Mesodermal cell (in vitro differentiated cells): Measurements from ENCODE around the gene RNF212B.
A peak's percentile ranks its signal among the peaks of the same experiment; 100 is the strongest.

ENCODE experiments used
- H3K27ac ChIP-seq: 2 replicates; pipeline ENCODE4 v1.7.0; 2013; ENCODE audit warnings: mild to moderate bottlenecking, low read depth, low read length, moderate library complexity; ENCODE audit not compliant: severe bottlenecking
- H3K36me3 ChIP-seq: 2 replicates; pipeline ENCODE4 v1.7.1; 2013; ENCODE audit warnings: mild to moderate bottlenecking, low read length, moderate library complexity; ENCODE audit not compliant: control insufficient read depth, insufficient read depth
- H3K4me1 ChIP-seq: one replicate; pipeline ENCODE4 v1.7.1; 2013; ENCODE audit warnings: mild to moderate bottlenecking, low read length; ENCODE audit not compliant: insufficient read depth, control insufficient read depth, poor library complexity, severe bottlenecking
- H3K4me3 ChIP-seq: 2 replicates; pipeline ENCODE4 v1.7.0; 2013; ENCODE audit warnings: low read length, control low read depth, mild to moderate bottlenecking; ENCODE audit not compliant: insufficient read depth, poor library complexity, severe bottlenecking; ENCODE audit errors: extremely low read depth
- H3K9me3 ChIP-seq: 2 replicates; pipeline ENCODE4 v1.7.1; 2013; ENCODE audit warnings: mild to moderate bottlenecking, low read length, moderate library complexity; ENCODE audit not compliant: control insufficient read depth
- WGBS, 2 experiments: methylation state at CpG; one replicate each; pipeline ENCODE4 v1.1.5; 2013; ENCODE audit warnings: missing lambda C conversion rate in 2 of 2; ENCODE audit not compliant: insufficient coverage in 2 of 2; 5-methylcytosine and 5-hydroxymethylcytosine counted together

The RNF212B gene

GRCh38 chr14:23307146-23307530, 69.4 kb downstream of the RNF212B start:
- no peaks in the 10 kb centered on the region for H3K9me3 ChIP-seq
- peaks cover 46% of the 10 kb centered on the region for H3K36me3 ChIP-seq
- 0% methylated on average over 1 of the region's 5 CpGs for WGBS, 2 experiments
- peaks cover 14% of the 10 kb centered on the region for H3K4me1 ChIP-seq
- H3K27ac ChIP-seq, result peak overlapping the region; percentile 72
- peak overlapping the region; percentile 86 for H3K4me3 ChIP-seq

- H3K27ac ChIP-seq, result no peak overlapping the region
- H3K4me1 ChIP-seq, result peaks cover 14% of the 10 kb centered on the region
- peak overlapping the region; percentile 86 for H3K4me3 ChIP-seq
- 90 to 94% methylated on average over 17 to 19 of the region's 22 CpGs for whole genome bisulfite sequencing, 2 experiments
- no peaks in the 10 kb centered on the region for H3K9me3 ChIP-seq
- H3K36me3 ChIP-seq, result peaks cover 50% of the 10 kb centered on the region
Observed at GRCh38 chr14:23307687-23308644, 70.2 kb downstream of the RNF212B start.

- Histone ChIP-seq H3K4me1 (peaks cover 14% of the 10 kb centered on the region), H3K36me3 (peaks cover 54% of the 10 kb centered on the region), H3K4me3 (no peak overlapping the region), H3K9me3 (no peaks in the 10 kb centered on the region), H3K27ac (no peak overlapping the region)
- WGBS, 2 experiments, result 96 to 98% methylated on average over 12 to 17 of the region's 17 CpGs
Observed at GRCh38 chr14:23308721-23309445, 71.1 kb downstream of the RNF212B start.

- WGBS, 2 experiments, result 89 to 100% methylated on average over 1 of the region's 1 CpG
- H3K27ac ChIP-seq, result no peak overlapping the region
- peaks cover 14% of the 10 kb centered on the region for H3K4me1 ChIP-seq
- peaks cover 63% of the 10 kb centered on the region for H3K36me3 ChIP-seq
- no peaks in the 10 kb centered on the region for H3K9me3 ChIP-seq
- no peak overlapping the region for H3K4me3 ChIP-seq
Observed at GRCh38 chr14:23310546-23310945, 72.8 kb downstream of the RNF212B start.

- WGBS, 2 experiments, result 97 to 100% methylated on average over 4 of the region's 5 CpGs
- Histone ChIP-seq H3K9me3 (no peaks in the 10 kb centered on the region), H3K36me3 (peaks cover 58% of the 10 kb centered on the region), H3K4me3 (no peak overlapping the region), H3K27ac (no peak overlapping the region), H3K4me1 (peaks cover 9% of the 10 kb centered on the region)
Observed at GRCh38 chr14:23316300-23316699, 78.6 kb downstream of the RNF212B start.

- Histone ChIP-seq H3K9me3 (no peaks in the 10 kb centered on the region), H3K36me3 (peaks cover 65% of the 10 kb centered on the region), H3K4me1 (peaks cover 18% of the 10 kb centered on the region), H3K27ac (peak overlapping the region; percentile 92), H3K4me3 (peak overlapping the region; percentile 27)
- 95 to 99% methylated on average over 11 to 12 of the region's 17 CpGs for WGBS, 2 experiments
Observed at GRCh38 chr14:23319746-23320583, 82.2 kb downstream of the RNF212B start.

GRCh38 chr14:23320584-23321571, 83.1 kb downstream of the RNF212B start, which contains the start of gene PABPN1:
Gene PABPN1 (plus strand): TSS chr14:23321457. CDS start chr14:23321470, 13 bp downstream.
- Histone ChIP-seq H3K4me3 (peak within 1 kb of the TSS; percentile 84), H3K4me1 (peaks cover 18% of the 10 kb centered on the region), H3K36me3 (peaks cover 70% of the 10 kb centered on the region), H3K9me3 (no peaks in the 10 kb centered on the region), H3K27ac (peak within 1 kb of the TSS; percentile 94)
- 4 to 6% methylated on average over 40 to 51 of the region's 63 CpGs for WGBS, 2 experiments

GRCh38 chr14:23321572-23322547, 84.1 kb downstream of the RNF212B start:
- peak overlapping the region; percentile 94 for H3K27ac ChIP-seq
- H3K4me1 ChIP-seq, result peaks cover 18% of the 10 kb centered on the region
- H3K9me3 ChIP-seq, result no peaks in the 10 kb centered on the region
- 0% methylated on average over 30 to 37 of the region's 64 CpGs for WGBS, 2 experiments
- H3K4me3 ChIP-seq, result peak overlapping the region; percentile 84
- peaks cover 70% of the 10 kb centered on the region for H3K36me3 ChIP-seq
